Right cardiac atrium (tissue), 5 donors: ENCODE measurements around the gene SLC35G2. TPM values are rescaled to one million over a fixed set of nuclear protein-coding genes. Genes with fewer than 3 reads are reported as not detected.

Experiments used
- ATAC-seq, 2 donors: fragments of 200-7000 bp; cut with Tn5 transposase; one replicate each; pipeline versions ENCODE4 v1.8.0 to v1.9.1; 2020; ENCODE audit warnings: moderate library complexity in 2 of 2, mild to moderate bottlenecking in 1 of 2
- DNase-seq, 3 donors: peaks; one replicate each; pipeline ENCODE4 v3.0.0-alpha.2; 2020
- H3K27ac ChIP-seq: one replicate; pipeline ENCODE4 v1.5.1; 2013; ENCODE audit warnings: mild to moderate bottlenecking, low read length, control low read depth, moderate library complexity
- H3K27me3 ChIP-seq: one replicate; pipeline ENCODE4 v1.6.1; 2013; ENCODE audit not compliant: control insufficient read depth, insufficient read depth
- H3K4me1 ChIP-seq: one replicate; pipeline ENCODE4 v1.6.1; 2013; ENCODE audit warnings: low read length; ENCODE audit not compliant: control insufficient read depth, insufficient read depth
- H3K4me3 ChIP-seq: one replicate; pipeline ENCODE4 v1.5.1; 2013; ENCODE audit warnings: low read length, control low read depth
- H3K9me3 ChIP-seq: one replicate; pipeline ENCODE4 v1.6.1; 2013; ENCODE audit warnings: low read length; ENCODE audit not compliant: control insufficient read depth
- WGBS: extraction: QIAGEN DNeasy Blood & Tissue Kit; methylation state at CpG from one replicate; pipeline ENCODE4 v1.1.7; 2013; 5-methylcytosine and 5-hydroxymethylcytosine counted together
- intact Hi-C, 4 donors: fragments of 100-400 bp; cut with DNase I; formaldehyde crosslinking; loops; one replicate each; pipeline versions ENCODE4 v1.11.0 to v1.14.0; 2022 to 2023
- polyA plus RNA-seq: library from polyadenylated mRNA; stranded (reverse); fragments of 200-250 nt; gene quantifications from one replicate; pipeline ENCODE4 v1.2.3, GENCODE V29; 2013
- total RNA-seq, 4 donors: library from RNA; stranded (reverse); fragmentation: NEBNext Ultra II Directional; extraction: Animal tissue kit (Norgen Biotek cat#: 25700); gene quantifications; one replicate each; pipeline ENCODE4 v1.2.1, GENCODE V29; 2021
- donor health status: healthy with polysubstance abuse.
- donor health status: DM: no; HTN: yes; CAD: no.
- donor health status: DM: no; HTN: no; CAD: no.
- donor health status: DM: no; HTN: yes; CAD: no; lungs with severe emphysema.
- donor health status: DM: yes; HTN: yes; CAD: no.

The SLC35G2 gene
- total and polyA plus RNA-seq, 5 donors: 4.3 to 6.5 (median 5.2) TPM

GRCh38 chr3:136904746-136905145, 85.8 kb downstream of the SLC35G2 start:
- Histone ChIP-seq H3K27me3 (no peaks in the 10 kb centered on the region), H3K27ac (no peak overlapping the region), H3K4me1 (peaks cover 15% of the 10 kb centered on the region), H3K9me3 (no peaks in the 10 kb centered on the region), H3K4me3 (no peak overlapping the region)
- intact Hi-C loops: no loop called here
- WGBS: 73% methylated on average over 4 of the region's 4 CpGs
- DNase-seq: no peak
- no peak for ATAC-seq

Other genes starting within 250 kb of the SLC35G2 start
- 10 to 100 TPM; 26.5 to 30.9 (median 27.9) TPM for gene STAG1, start 66.7 kb upstream of the SLC35G2 start, total RNA-seq
- gene STAG1, start 66.7 kb upstream of the SLC35G2 start, polyA plus RNA-seq: 8.1 TPM
- 10 to 100 TPM; 21.2 to 38.9 (median 27.9) TPM for gene NCK1, start 43.1 kb downstream of the SLC35G2 start, total RNA-seq
- 14.0 TPM for gene NCK1, start 43.1 kb downstream of the SLC35G2 start, polyA plus RNA-seq
- gene IL20RB, start 138.9 kb downstream of the SLC35G2 start, total RNA-seq: 1 to 10 TPM in 1 of 4 donors, under 1 TPM in 3; 0.40 to 1.0 (median 0.65) TPM
- gene IL20RB, start 138.9 kb downstream of the SLC35G2 start, polyA plus RNA-seq: 0.57 TPM